ENCODE measurements around the gene FOXN1. TPM values are rescaled to one million over a fixed set of nuclear protein-coding genes. Genes with fewer than 3 reads are reported as not detected.
"Not testable (repeated sequence)": the region's sequence is repeated elsewhere in the genome, so short reads cannot be mapped to it uniquely, and the experiment has no call there.

The FOXN1 gene
- total and polyA plus RNA-seq, 8 donors: 0.43 to 9.3 (median 2.4) TPM; not detected in 5

- Histone ChIP-seq H3K36me3 (no peaks in the 10 kb centered on the region), H3K27ac (no peak overlapping the region), H3K4me3 (no peak overlapping the region), H3K9me3 (no peaks in the 10 kb centered on the region), H3K27me3 (peaks cover 0 to 5% (median 0%) of the 10 kb centered on the region in 3 donors), H3K4me1 (peaks cover 0 to 6% (median 3%) of the 10 kb centered on the region in 4 donors)
- intact Hi-C loops (cut with DNase I; ENCODE audit: low total_unique reads): no loop called here
- TF ChIP-seq POLR2AphosphoS5 (IDR thresholded peaks at IDR 0.05): no peak
- DNase-seq: no peak
- 40 to 84% (median 74%) methylated on average over 5 of the region's 5 CpGs for WGBS, 5 donors
Observed at GRCh38 chr17:28519236-28519635, 13.1 kb downstream of the FOXN1 start.

GRCh38 chr17:28520687-28521086 lies 14.5 kb downstream of the FOXN1 start:
- intact Hi-C loops (cut with DNase I; ENCODE audit: low total_unique reads): no loop called here
- Histone ChIP-seq H3K4me3 (no peak overlapping the region), H3K9me3 (no peaks in the 10 kb centered on the region), H3K27me3 (no peaks in the 10 kb centered on the region), H3K27ac (no peak overlapping the region), H3K36me3 (no peaks in the 10 kb centered on the region), H3K4me1 (peaks cover 6 to 15% (median 13%) of the 10 kb centered on the region in 4 donors)
- no peak for DNase-seq
- TF ChIP-seq EP300 (IDR thresholded peaks at IDR 0.05): no peak
- no peak for TF ChIP-seq CTCF (IDR thresholded peaks at IDR 0.05)
- TF ChIP-seq POLR2AphosphoS5 (IDR thresholded peaks at IDR 0.05): no peak
- WGBS, 5 donors: 61 to 88% (median 78%) methylated on average over 4 to 6 of the region's 6 CpGs

GRCh38 chr17:28521311-28522085 lies 15.3 kb downstream of the FOXN1 start:
- TF ChIP-seq POLR2A (IDR thresholded peaks at IDR 0.05) (no peak), EP300 (IDR thresholded peaks at IDR 0.05) (no peak), CTCF (IDR thresholded peaks at IDR 0.05) (no peak), POLR2AphosphoS5 (IDR thresholded peaks at IDR 0.05) (no peak)
- intact Hi-C loops (cut with DNase I; ENCODE audit: low total_unique reads): no loop called here
- no peak overlapping the region for H3K4me3 ChIP-seq
- H3K36me3 ChIP-seq: no peaks in the 10 kb centered on the region
- no peak for DNase-seq
- WGBS, 5 donors: 64 to 77% (median 75%) methylated on average over 12 to 21 of the region's 21 CpGs
- H3K27me3 ChIP-seq: no peaks in the 10 kb centered on the region
- H3K27ac ChIP-seq: no peak overlapping the region
- H3K9me3 ChIP-seq: no peaks in the 10 kb centered on the region
- peaks cover 6 to 22% (median 21%) of the 10 kb centered on the region in 4 donors for H3K4me1 ChIP-seq

- H3K36me3 ChIP-seq; DNase-seq; intact Hi-C loops (cut with DNase I; ENCODE audit: low total_unique reads); H3K4me3 ChIP-seq; H3K27me3 ChIP-seq; H3K9me3 ChIP-seq; H3K27ac ChIP-seq: not testable (repeated sequence)
- WGBS, 5 donors: 89 to 97% (median 94%) methylated on average over 4 of the region's 4 CpGs
- H3K4me1 ChIP-seq: peaks cover 6 to 30% (median 29%) of the 10 kb centered on the region in 4 donors
Observed at GRCh38 chr17:28522281-28522680, 16.1 kb downstream of the FOXN1 start.

- H3K27ac ChIP-seq: no peak overlapping the region
- DNase-seq: no peak
- WGBS, 5 donors: 80 to 90% (median 82%) methylated on average over 4 to 6 of the region's 6 CpGs
- intact Hi-C loops (cut with DNase I; ENCODE audit: low total_unique reads): no loop called here
- H3K9me3 ChIP-seq: no peaks in the 10 kb centered on the region
- TF ChIP-seq CTCF (IDR thresholded peaks at IDR 0.05): no peak
- TF ChIP-seq POLR2A (IDR thresholded peaks at IDR 0.05): no peak
- TF ChIP-seq POLR2AphosphoS5 (IDR thresholded peaks at IDR 0.05): no peak
- TF ChIP-seq EP300 (IDR thresholded peaks at IDR 0.05): no peak
- H3K4me3 ChIP-seq: no peak overlapping the region
- H3K27me3 ChIP-seq: no peaks in the 10 kb centered on the region
- H3K36me3 ChIP-seq: no peaks in the 10 kb centered on the region
- peaks cover 6 to 39% (median 33%) of the 10 kb centered on the region in 4 donors for H3K4me1 ChIP-seq
Observed at GRCh38 chr17:28523186-28523585, 17.0 kb downstream of the FOXN1 start.

Data from stomach (tissue), 9 donors.